GM12891 (cell line): ENCODE measurements around the gene LATS2.

Experiments used
- DNase-seq: peaks from one replicate; pipeline ENCODE4 v3.0.0; 2011; ENCODE audit warnings: low spot score; ENCODE audit not compliant: insufficient read length
- FAIRE-seq: peaks from 2 replicates; lab custom pipeline; 2011; peaks lifted over from hg19 to GRCh38; lab: Jason Lieb, UNC
- PAX5 ChIP-seq: IDR thresholded peaks from 2 replicates; pipeline ENCODE4 v1.6.1; 2011; ENCODE audit warnings: low read length, moderate library complexity, mild to moderate bottlenecking; ENCODE audit not compliant: insufficient read depth, severe bottlenecking
- POLR2A ChIP-seq: IDR thresholded peaks from 2 replicates; pipeline ENCODE4 v1.6.1; 2011; ENCODE audit warnings: low read depth, low read length, control low read depth
- POLR2AphosphoS5 ChIP-seq: IDR thresholded peaks from 2 replicates; pipeline ENCODE4 v1.6.1; 2011; ENCODE audit warnings: low read depth, low read length, control low read depth
- POU2F2 ChIP-seq: IDR thresholded peaks from 2 replicates; pipeline ENCODE4 v1.6.1; 2011; ENCODE audit warnings: low read depth, mild to moderate bottlenecking, control low read depth, low read length, moderate library complexity
- SPI1 ChIP-seq: IDR thresholded peaks from 2 replicates; pipeline ENCODE4 v1.6.1; 2011; ENCODE audit warnings: low read depth, low read length, control low read depth
- TAF1 ChIP-seq: IDR thresholded peaks from 2 replicates; pipeline ENCODE4 v1.6.1; 2011; ENCODE audit warnings: low read depth, low read length, control low read depth

LATS2 gene

DNA sequence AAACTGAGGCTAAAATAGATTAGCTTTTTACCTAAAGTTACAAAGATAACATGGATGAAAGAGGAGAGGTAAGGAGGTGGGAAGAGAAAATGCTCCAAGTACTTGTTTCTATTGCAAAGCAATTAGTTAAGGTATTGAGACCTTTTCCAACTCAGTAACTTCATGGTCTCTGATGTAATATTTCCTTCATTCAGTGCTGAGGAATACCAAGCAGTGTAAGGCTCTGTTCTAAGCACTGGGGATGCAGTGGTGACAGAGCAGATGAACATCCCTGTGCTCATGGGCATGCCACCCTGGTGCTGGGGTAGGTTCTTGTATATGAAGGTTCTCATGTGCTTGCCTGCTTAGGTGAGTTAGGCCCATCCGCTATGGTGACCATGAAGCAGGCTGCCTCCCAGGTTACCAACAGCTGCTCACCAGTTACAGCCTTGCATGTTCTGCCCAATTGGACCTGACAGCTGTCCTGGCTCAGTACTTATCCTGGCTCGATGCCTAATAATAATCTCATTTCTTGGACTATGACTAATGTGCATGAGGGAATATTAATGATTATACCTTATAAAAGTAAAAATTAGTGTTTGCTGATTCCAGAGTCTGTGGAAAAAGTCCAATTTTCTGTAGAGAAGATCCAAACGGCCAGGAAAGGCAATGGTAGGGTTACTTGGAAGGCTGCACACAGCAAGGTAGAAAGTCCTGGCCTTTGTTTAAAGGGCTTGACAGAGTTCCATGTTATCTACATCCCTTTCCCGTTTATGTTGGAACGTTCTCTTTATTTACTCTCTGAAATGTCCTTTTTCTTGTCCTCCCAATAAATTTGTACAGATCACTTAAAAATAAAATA lies 48.3 kb downstream of the LATS2 start:
- FAIRE-seq (no peak), DNase-seq (no peak)
- TF ChIP-seq POLR2AphosphoS5 = no peak
- no peak for TF ChIP-seq PAX5
- TF ChIP-seq POLR2A = no peak
- TF ChIP-seq POU2F2 = no peak
- no peak for TF ChIP-seq TAF1
- TF ChIP-seq SPI1 = no peak

DNA sequence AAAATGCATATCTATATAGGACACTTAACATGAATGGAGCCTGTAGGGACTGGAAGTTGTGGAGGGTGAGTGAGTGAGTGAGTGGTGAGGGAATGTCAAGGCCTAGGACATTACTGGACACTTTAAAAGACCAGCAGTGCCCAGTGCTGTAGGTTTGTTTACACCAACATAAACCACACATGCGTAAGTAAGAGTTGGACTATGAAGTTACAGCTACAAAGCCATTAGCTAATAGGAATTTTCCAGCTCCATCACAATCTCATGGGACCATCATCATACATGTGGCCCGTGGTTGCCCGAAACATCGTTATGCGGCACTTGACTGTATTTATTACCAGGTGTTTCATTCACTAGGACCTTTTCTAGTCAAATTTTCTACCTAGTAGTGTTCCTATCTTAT lies 49.2 kb downstream of the LATS2 start:
- no peak for DNase-seq
- no peak for TF ChIP-seq POU2F2
- TF ChIP-seq POLR2AphosphoS5 = no peak
- no peak for TF ChIP-seq PAX5
- no peak for TF ChIP-seq SPI1
- no peak for TF ChIP-seq POLR2A
- TF ChIP-seq TAF1 = no peak

DNA sequence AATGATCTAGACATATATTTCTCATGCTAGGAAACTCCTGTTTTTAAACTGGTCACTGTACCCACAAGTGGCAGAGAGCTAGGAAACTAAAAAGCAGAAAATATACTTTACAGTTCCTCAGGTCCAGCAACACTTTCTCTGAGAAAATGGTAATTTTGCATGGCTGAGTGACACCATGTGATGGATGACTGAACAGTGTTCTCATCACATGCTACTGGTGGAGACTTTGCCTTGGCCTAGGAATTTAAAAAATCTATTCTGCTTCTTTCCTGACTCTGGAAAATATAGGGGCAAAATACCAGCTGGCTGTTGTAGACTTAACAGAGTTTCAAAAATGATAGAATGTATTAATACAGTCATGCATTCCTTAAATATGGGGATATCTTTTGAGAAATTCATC lies 50.0 kb downstream of the LATS2 start:
- FAIRE-seq (peak; percentile 58), DNase-seq (no peak)
- TF ChIP-seq SPI1 = no peak
- no peak for TF ChIP-seq POLR2AphosphoS5
- TF ChIP-seq PAX5 = no peak
- TF ChIP-seq POU2F2 = no peak
- no peak for TF ChIP-seq POLR2A
- TF ChIP-seq TAF1 = no peak

More for the DNA sequence above, 49.2 kb downstream of the LATS2 start:
- FAIRE-seq = no peak

DNA sequence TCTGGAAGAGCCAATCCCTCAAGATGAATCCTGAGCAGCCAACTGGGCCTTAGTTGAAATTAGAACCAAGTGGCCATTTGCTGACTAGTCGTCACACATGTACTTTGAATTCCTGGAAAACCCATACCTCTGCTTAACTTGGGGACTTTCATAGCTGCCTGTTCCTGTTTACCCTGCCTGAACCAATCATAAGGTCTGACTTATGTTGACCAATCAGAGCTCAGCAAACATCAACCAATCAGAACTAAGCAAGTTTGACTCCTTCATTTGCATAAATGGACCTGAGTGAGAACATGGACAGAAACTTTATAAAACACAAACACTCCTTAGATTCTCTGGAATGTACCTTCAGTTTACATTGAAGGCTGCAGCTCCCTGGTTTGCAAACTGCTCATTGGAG lies 50.8 kb downstream of the LATS2 start:
- DNase-seq (no peak), FAIRE-seq (no peak)
- TF ChIP-seq POU2F2 (peak; percentile 26; the same call in 1 of the 2 replicates), SPI1 (0 out of 2 replicates have a peak, but pooled peaks have one; percentile 3), TAF1 (no peak), PAX5 (no peak), POLR2AphosphoS5 (no peak), POLR2A (no peak)

GRCh38 chr13:21009036-21009435 lies 52.4 kb downstream of the LATS2 start:
- no peak for FAIRE-seq

DNA sequence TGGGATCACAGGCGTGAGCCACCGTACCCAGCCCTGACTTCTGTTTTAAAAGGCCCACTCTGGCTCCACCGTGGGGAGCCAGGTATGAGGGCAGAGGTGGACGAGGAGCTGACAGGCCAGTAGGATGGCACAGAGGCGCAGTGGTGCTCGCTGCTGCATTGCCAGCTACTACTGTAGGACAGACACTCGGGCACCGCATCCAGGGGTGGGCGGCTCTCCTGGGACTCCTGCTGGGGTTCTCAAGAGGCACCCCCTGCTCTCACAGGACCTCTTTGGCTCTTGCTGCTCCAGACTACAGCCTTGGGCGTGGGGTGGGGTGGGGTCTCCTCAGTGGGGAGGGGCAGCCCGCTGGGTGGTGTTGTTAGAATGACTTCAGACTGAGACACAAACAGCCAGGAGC lies 53.4 kb downstream of the LATS2 start:
- no peak for TF ChIP-seq PAX5
- TF ChIP-seq POU2F2 = no peak
- TF ChIP-seq POLR2A = no peak
- TF ChIP-seq SPI1 = no peak
- no peak for TF ChIP-seq POLR2AphosphoS5
- no peak for TF ChIP-seq TAF1
- DNase-seq = no peak
- no peak for FAIRE-seq

More at GRCh38 chr13:21009036-21009435, 52.4 kb downstream of the LATS2 start:
- no peak for DNase-seq
- TF ChIP-seq POU2F2 (no peak), TAF1 (no peak), POLR2A (no peak)

DNA sequence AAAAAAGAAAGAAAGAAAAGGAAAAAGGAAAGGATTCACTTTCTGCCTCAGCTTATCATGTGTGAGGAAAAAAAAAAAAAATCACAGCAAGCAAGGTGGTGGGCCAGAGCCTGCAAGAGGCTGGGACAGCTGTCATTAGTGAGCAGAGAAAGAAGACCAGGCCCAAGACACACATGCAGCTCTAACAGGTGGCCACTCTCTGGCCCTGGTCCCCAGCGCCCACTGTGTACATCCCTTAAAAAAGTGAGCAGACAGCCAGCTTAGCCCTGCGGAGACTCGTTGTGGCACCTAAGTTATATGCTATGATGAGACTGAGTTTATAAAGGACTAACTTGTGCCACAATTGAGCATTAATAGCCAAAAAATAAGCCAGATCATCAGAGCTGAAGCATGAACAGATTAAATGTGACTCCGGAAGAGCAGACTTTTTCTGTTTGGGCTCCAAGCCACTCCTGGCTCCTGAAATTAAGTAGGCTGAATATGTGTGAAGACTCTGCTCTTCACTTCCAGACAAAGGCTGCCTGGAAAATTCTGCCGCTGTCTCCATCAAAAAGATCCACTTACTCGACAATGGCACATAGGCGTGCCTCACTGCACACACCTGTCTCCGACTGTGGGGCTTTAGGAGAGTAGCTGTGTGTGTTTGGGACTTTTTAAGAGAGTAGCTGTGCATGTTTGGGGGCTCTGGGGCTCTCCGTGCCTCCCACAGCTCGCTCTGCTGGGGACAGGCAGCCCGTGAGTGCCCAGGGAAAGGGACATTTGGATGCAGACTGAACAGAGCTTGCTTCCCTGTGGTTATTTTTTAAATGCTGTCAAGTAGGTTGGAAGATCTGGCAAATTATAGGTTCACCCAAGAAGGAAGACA lies 55.0 kb downstream of the LATS2 start:
- DNase-seq (no peak), FAIRE-seq (no peak)
- no peak for TF ChIP-seq PAX5
- TF ChIP-seq TAF1 = no peak
- no peak for TF ChIP-seq POU2F2
- no peak for TF ChIP-seq SPI1
- no peak for TF ChIP-seq POLR2AphosphoS5
- no peak for TF ChIP-seq POLR2A

- DNase-seq (no peak), FAIRE-seq (no peak)
- no peak for TF ChIP-seq POLR2A
- TF ChIP-seq SPI1 = no peak
- TF ChIP-seq TAF1 = no peak
- no peak for TF ChIP-seq POU2F2
- TF ChIP-seq PAX5 = no peak
- no peak for TF ChIP-seq POLR2AphosphoS5
Observed at GRCh38 chr13:21005193-21005592, 56.2 kb downstream of the LATS2 start.

- no peak for FAIRE-seq
- DNase-seq = no peak
- TF ChIP-seq TAF1 (no peak), POU2F2 (no peak), PAX5 (no peak), POLR2A (no peak), SPI1 (no peak), POLR2AphosphoS5 (no peak)
Observed at GRCh38 chr13:21001471-21001870, 59.9 kb downstream of the LATS2 start.
